HG02623 (cell line): Measurements from ENCODE around the gene ELK4.
A peak's percentile ranks its signal among the peaks of the same experiment; 100 is the strongest.

ENCODE experiments used
- ATAC-seq: cut with Tn5 transposase; IDR thresholded peaks from one replicate; pipeline ENCODE4 v1.9.1; 2021; ENCODE audit warnings: moderate library complexity; ENCODE audit not compliant: unreplicated experiment

The ELK4 gene

GRCh38 chr1:205631768-205632668 lies at the start of gene ELK4:
Gene ELK4 (minus strand): TSS chr1:205632011. CDS start chr1:205623882, 8,129 bp downstream.
- peak; percentile 79 for ATAC-seq

GRCh38 chr1:205681364-205681763 lies 49.6 kb upstream of the ELK4 start:
- no peak for ATAC-seq

GRCh38 chr1:205680073-205680851 lies 48.5 kb upstream of the ELK4 start, which contains the start of gene SLC45A3:
Gene SLC45A3 (minus strand): TSS chr1:205680509. CDS start chr1:205664656, 15,853 bp downstream.
- ATAC-seq: no peak

- ATAC-seq: no peak
These were observed 46.7 kb upstream of the ELK4 start for GRCh38 chr1:205678286-205679111.

DNA sequence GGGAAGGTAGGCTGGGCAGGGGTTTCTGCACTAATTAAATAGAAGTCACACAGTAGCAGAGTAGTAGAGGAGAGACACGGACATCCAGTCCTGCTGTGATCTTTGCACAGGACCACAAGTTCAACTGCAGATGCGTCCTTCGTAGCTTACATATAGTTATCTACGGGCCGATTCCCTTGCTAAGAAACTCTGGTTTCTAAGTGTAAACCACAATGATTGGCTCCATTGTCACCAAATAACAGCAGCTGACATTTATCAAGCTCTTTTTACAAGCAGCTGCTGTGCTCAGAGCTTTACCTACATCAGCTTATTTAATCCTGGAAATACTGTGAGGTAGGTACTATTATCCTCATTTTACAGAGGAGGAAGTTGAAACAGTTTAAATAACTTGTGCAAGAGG lies 45.4 kb upstream of the ELK4 start:
- no peak for ATAC-seq

DNA sequence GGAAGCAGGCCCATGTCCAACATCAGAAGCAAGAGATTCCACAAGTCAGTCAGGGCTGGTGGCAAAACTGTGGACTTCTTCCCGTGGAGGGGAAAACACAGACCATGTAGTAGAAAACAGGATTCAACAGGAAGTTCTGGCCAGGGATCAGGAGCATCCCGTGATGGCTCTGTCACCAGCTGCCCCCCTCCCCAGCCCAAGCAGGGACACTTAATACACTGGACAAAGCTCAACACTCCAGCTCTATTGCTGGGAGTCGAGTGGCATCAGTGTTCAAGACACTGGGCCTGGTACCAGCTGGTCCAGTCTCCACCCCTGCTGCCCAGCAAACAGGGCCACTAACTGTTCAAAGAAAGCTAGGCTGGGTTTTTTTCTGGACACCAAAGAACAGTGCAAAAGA lies 44.8 kb upstream of the ELK4 start:
- no peak for ATAC-seq

DNA sequence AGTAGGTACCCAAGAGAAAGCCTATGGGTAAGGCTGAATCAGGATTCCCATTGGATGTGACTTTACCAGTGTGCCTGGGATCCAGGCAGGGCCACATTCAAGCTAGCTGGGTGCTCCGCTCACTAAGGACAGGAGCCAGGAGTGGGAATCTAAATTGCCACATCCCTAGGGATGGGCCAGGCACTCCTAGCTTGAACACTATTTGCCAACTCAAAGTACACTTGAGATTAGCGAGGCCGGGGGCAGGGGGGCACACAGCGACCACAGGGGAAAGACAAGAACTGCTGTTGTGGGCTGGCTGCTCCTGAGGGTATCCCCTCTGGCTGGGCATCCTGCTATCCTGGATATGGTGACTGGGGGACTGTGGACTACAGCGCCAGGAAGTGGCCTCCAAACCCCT lies 44.2 kb upstream of the ELK4 start:
- no peak for ATAC-seq

GRCh38 chr1:205675247-205675646 lies 43.4 kb upstream of the ELK4 start:
- ATAC-seq: no peak

DNA sequence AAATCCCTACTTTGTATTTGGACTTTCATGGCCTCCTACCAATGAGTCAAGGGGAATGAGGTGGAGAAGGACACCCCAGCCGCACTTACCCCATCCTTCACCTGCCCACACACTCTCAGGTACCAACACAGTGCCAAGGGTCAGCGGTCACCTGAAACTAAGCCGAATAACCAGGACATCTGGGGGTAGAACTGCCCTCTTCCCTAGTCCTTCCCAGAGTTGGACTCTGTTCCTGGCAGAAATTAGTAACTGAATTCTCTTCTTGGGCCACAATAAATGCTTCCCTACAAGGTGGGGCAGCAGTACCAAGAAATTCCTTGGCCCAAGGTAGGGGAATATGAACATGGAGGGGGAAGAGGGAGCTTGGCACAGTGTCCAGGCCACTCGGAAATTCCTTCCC lies 41.2 kb upstream of the ELK4 start:
- no peak for ATAC-seq

DNA sequence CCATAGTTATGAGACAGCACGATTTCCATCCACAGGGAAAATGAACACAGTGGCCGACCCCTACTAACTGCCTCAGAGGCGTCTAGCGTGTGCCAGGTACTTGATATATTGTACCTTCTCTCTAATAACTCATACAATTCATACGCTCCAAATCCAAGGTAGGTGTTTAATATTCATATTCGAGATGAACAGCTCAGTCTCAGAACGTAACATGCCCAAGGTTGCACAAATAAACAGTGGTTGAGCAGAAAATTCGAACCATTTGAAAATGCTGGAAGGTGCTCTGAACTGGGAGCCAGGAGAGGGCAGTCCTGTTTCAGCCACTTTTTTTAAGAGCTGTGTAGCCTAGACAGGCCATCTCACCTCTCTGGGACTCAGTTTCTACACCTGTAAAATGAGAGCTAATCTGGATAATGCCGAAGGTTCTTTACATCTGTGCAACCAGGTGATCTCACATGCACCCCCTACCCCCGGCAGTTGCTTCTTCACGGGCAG lies 40.6 kb upstream of the ELK4 start:
- ATAC-seq: no peak

DNA sequence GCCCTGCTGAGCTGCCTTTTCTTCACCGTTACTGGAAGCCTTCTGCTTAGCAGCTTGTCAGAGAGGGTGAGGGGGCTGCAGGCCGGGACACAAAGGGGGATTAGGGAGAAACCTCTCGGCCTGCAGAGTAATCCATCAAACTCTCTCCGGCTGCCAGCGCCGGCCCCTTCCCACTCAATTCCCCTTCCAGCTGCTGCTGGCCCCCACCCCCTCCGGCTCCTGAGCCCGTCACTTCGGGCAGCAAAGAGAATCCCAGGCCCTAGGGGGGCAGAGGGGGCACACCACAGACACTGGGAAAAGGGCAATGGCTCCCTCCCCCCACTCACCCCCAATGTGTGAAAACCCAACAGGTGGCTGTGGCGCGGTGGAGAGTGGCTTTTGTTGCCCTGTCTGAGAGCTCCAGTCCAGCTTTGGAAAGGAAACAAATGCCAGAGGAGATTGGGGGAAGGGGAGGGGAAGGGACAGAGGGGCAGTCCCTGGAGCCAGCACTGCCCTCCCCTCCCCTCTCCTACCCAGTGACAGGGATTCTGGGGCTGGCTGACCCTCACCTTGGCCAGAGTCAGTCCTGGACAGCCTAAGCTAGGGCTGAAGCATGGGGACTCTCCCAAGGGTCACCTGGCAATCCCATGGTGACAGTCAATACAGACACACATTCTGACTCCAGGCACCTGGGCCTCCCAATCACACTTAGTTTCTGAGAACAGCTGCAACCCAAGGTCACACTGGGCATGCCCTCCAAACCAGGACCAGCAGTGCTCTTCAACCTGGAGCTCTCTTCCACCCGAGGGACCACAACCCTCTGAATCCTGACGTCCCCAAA lies 39.0 kb upstream of the ELK4 start:
- no peak for ATAC-seq

GRCh38 chr1:205670150-205670446 lies 38.3 kb upstream of the ELK4 start:
- ATAC-seq: no peak

DNA sequence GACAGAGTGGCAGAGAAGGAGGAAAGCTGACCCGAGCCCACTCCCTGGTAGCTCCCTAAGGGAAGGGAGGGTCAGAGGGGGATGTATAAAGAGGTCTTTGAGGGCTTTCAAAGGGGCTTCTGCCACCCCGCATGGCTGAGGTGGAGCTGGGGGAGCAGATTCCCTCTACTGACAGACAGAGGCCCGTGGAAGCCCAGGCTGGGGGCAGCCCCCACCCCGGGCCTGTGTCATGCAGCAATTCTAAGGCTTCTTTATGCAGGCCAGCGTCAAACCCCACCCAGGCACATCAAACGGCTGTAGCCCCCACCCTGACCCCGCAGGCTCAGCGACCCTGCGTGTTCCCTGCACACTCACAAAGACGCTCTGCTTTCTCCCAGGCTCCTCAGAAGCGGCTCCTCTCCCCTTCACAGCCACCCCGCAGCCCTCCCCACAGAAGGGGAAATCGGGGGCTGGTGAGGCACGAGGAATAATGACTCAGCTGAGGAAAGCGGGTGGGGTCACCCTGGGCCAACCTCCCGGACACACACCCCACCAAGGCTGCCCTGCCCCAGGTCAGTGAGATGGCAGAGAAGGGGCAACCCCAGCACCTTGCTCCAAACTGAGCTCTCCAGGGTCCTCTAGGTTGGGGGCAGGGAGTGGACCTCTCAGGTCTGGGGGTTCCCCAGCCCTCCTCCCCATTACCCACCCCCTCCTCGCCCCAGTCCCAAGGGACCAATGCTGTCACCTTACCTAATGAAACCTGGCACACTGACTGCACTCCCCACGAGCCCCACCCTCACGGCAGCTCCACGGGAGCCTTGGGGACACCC lies 37.7 kb upstream of the ELK4 start:
- no peak for ATAC-seq

DNA sequence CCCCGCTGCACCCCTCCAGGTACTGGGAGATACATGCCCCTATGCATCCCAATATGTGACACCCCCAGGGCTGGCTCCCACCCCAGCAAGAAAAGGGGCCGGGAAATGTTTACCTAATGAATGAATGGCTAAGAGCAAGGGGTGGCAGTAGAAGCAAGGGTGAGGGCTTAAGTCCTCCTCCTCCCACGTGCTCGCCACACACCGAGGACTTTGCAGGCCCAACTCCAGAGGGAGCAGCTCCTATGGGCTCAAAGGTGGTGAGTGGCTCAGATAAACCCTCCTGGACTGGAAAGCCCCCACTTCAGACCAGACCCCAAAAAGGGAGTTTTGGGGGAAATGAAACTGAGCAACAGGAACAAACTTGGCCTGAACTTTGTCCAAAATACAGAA lies 37.1 kb upstream of the ELK4 start:
- ATAC-seq: no peak

DNA sequence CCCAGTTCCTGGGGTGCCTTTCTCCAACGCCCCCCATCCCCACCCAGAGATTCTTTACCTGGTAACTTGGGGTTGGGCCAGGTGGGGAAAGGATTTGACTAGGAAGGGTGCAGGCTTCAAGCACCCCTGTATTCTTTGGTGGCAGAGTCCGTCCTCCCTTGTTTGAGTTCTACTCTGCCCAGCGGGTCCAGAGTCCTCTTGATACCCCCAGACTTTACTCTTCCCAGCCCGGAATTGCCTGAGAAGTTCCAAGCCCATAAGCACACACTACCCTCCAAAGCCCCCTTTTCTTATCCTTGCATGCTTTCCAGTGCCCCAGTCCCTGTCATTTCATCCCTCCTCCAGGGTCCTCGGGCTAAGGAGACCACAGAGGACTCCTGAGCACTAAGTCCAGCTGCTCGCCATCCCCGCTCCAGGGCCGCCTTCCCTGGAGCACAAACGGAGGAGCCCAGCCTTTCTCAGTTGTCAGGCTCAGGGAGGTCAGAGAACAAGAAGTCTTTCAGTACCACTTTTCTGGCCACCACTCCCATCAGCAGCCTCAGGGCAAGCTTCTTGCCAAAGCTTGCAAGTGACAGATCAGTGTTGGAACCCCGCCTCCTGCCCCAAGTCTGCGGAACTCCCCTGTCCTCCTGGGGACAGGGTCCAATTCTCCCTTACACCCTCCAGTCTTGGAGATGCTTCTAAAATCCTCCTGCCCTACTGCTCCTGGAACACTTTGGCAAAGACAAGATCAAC lies 36.3 kb upstream of the ELK4 start:
- no peak for ATAC-seq

- ATAC-seq: no peak
These were observed 34.8 kb upstream of the ELK4 start for GRCh38 chr1:205666372-205667166.

DNA sequence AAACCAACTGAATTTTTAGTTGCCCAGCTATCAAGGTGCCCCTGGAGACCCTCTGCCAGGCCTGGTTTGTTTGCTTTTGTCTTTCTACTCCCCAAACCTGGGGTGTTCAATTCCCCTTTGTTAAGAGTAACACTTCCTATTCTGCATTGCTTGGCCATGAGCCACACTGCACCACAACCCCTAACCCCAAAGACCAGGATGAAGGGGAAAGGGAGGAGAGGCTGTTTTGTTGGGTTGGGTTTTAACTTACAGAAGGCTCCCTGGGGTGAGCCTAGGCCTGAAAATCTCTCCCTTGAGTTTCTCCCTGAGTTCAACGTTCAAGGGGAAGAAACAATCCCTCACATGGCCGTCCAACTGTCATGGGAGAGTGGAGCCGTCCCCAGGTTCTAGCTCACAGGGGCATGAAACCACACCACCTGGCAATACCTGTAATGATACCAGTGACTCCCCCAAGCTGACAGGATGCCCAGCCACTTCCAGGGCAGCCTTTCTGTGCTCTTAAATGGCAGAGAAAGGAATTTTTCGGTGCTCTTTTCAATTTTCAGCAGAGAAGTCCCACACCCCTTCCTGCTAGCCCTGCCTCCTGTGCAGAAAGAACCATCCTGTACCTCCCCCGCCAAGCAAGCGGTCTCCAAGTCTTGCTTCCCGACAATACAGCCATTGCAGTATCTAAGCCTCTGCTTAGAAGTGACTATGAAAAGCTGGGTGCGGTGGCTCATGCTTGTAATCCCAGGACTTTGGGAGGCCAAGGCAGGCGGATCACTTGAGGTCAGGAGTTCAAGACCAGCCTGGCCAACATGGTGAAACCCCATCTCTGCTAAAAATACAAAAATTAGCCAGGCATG lies 33.6 kb upstream of the ELK4 start:
- ATAC-seq: no peak
